Right ventricle myocardium superior (tissue), 1 donor: Measurements from ENCODE around the gene SYT15B. TPM values are rescaled to one million over a fixed set of nuclear protein-coding genes. Genes with fewer than 3 reads are reported as not detected.
"Not testable (repeated sequence)": the region's sequence is repeated elsewhere in the genome, so short reads cannot be mapped to it uniquely, and the experiment has no call there.

Source experiments
- ATAC-seq: fragments of 200-7000 bp; cut with Tn5 transposase; one replicate; pipeline ENCODE4 v1.9.1; 2020; ENCODE audit warnings: mild to moderate bottlenecking; ENCODE audit not compliant: poor library complexity
- DNase-seq: peaks from one replicate; pipeline ENCODE4 v3.0.0-alpha.2; 2020
- intact Hi-C: fragments of 100-400 bp; cut with DNase I; formaldehyde crosslinking; loops from one replicate; pipeline ENCODE4 v1.11.2; 2022
- long read RNA-seq: library from polyadenylated mRNA; unstranded; transcript quantifications from one replicate; pipeline ENCODE4 v2.0.0, GENCODE V29; 2021
- total RNA-seq: library from RNA; stranded (reverse); fragmentation: NEBNext Ultra II Directional; extraction: Animal tissue kit (Norgen Biotek cat#: 25700); gene quantifications from one replicate; pipeline ENCODE4 v1.2.1, GENCODE V29; 2021
- donor health status: DM: no; HTN: yes; CAD: no; lungs with severe emphysema.

Gene SYT15B
- 0.89 TPM for total RNA-seq
- long read RNA-seq, partial matches to known transcripts, result 0 of 4 reads
- long read RNA-seq, other reads (novel, unspliced or antisense), result 4 of 4 reads

- ATAC-seq, DNase-seq, intact Hi-C loops: not testable (repeated sequence)
Measured at GRCh38 chr10:47763554-47764175, at the start of gene SYT15B. Gene SYT15B (minus strand): TSS chr10:47763592. CDS start chr10:47762640, 952 bp downstream.

GRCh38 chr10:47779590-47779989 lies 16.2 kb upstream of the SYT15B start:
- DNase-seq, intact Hi-C loops, ATAC-seq: not testable (repeated sequence)

- DNase-seq, intact Hi-C loops: not testable (repeated sequence)
- peak; percentile 83 for ATAC-seq
Measured at GRCh38 chr10:47775361-47776231, 12.2 kb upstream of the SYT15B start.

DNA sequence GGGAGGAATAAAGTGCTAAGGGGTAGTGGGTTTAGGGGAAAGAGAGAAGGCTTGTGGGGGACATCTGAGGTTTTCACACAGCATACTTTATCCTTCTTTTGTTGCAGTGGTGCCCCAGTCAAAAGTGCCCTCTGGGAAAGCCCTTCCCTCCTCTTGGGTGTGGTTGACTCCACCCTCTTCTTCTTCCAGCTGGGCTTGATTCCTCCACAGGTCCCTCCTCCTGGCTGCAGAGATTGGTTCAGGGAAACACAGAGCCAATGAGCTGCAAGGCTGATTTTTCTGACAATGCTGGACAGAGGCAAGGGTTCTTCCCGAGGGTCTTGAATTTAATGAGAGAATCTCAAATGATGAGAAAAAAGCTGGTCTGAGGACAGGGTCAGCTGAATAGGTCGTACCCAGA lies 7.4 kb upstream of the SYT15B start:
- intact Hi-C loops, ATAC-seq, DNase-seq: not testable (repeated sequence)

GRCh38 chr10:47768578-47769115 lies 5.3 kb upstream of the SYT15B start:
- ATAC-seq, result peak; percentile 44
- DNase-seq, intact Hi-C loops: not testable (repeated sequence)

GRCh38 chr10:47768085-47768484 lies 4.7 kb upstream of the SYT15B start:
- DNase-seq, intact Hi-C loops, ATAC-seq: not testable (repeated sequence)

GRCh38 chr10:47767236-47767635 lies 3.8 kb upstream of the SYT15B start:
- intact Hi-C loops, DNase-seq, ATAC-seq: not testable (repeated sequence)

DNA sequence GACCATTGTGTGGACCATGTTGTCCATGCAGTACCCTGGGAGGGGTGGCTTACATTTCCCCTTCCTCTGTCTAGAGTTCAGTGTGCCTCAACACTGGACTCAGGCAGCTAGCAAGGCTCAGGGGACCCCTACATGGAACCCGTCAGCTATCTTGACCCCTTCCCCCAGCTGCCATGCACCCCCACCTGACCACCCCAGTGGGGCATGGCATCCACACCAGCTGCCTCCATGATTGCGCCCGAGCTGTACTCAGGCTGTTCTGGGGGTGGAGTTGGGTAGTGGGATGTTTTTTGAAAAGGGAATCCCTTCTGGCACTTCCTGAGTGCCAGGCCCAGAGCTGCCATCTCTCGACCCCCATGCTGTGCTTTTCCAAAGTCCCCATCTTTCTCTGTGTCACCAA lies 1.8 kb upstream of the SYT15B start:
- not testable (repeated sequence) for ATAC-seq, DNase-seq

DNA sequence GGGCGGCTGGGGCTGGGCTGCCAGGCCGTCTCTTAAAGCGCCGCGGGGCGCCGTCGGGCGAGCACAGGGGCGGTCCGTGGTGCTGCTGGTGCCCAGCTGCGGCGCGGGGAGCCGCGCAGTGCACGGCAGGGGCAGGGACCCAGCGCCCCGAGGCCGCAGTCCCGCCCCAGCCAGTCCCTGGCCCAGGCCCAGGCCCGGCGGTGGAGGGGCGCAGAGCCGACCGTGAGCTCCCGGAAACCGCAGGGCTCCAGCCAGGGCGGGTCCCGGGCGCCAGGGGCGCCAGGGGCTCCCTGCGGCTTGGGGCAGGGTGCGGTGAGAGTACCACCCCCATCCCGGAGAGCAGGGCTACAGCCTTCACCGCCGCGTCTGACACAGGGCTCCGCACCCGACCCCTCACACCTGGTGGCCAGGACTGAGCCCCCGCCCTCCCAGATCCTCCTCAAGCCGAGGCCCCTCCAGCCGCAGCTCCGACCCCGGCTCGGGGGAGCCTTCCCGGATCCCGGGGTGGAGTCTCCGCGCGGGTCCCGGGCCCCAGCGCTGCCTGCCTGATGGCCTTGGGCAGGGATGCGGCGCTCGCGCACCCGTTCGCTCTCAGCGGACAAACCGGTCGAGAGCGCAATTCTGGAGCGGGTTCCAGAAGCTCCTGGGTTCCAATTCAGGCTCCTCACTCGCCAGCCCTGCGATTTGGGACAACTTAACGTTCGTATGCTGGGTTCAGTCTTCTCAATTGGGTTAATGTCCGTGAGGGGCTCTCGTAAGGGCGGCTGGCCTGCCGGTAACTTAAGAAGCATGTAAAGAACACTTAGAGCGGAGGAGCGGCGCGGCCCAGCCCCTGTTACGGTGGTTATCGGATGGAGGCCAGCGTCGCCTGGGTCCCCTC lies 478 bp downstream of the SYT15B start:
- intact Hi-C loops, DNase-seq: not testable (repeated sequence)
- peak; percentile 28 for ATAC-seq

More for the DNA sequence above, 1.8 kb upstream of the SYT15B start:
- intact Hi-C loops, result not testable (repeated sequence)

GRCh38 chr10:47758855-47759254 lies 4.5 kb downstream of the SYT15B start:
- DNase-seq, intact Hi-C loops, ATAC-seq: not testable (repeated sequence)

DNA sequence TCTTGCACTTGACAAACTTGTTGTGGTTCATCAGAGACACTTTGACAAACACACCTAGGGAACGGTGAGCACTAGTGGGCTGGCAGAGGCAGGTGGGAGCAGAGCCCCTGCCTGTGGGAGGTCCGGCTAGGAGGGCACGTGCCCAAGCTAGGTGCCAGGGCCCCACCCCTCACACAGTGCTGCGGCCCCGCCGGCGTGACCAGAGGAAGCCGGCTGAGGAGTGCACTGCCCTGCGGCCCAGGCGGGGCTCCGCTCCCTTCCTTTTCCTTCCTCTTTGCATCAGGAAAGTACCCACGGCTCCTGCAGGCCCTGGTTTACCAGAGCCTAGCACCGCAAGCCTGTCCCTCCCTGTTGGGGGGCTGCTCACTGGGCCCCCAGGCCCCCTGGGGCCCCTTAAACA lies 7.2 kb downstream of the SYT15B start:
- peak; percentile 25 for ATAC-seq
- intact Hi-C loops, DNase-seq: not testable (repeated sequence)

DNA sequence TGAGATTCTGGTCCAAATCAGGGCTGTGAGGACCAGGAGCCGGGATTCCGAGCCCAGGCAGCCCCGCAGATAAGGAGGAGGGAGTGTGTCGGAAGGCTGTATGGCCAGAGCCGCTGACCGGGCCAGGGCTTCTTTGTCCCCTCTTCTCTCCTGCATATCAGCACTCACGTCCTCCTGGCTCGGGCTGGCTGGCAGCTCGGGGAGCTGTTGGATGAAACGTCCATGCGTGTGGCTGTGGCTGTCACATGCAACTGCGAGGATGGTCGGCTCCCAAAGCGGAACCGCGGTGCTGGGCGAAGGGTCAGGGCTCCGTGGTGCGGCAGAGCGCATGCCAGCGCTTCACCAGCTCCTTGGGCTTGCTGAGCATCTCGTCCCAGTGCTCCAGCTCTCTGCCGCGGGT lies 9.5 kb downstream of the SYT15B start:
- DNase-seq, intact Hi-C loops: not testable (repeated sequence)
- peak; percentile 82 for ATAC-seq

DNA sequence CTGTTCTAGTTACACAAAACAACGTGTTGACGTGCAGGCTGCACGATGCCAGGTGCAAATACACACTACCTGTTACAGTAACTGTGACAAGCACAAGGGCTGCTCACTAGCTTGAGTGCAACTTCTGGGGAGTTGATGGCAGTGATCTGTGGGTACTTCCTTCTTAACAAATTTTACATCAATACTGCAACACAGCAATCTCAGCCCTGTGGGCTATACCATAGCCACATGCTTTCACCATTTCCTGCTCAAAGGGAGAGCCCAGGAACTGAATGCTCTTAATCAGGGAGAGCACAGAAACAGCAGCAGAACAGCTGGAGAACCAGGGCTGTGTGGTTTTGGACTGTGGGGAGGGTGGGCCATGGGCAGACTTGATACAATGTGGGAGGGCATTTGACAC lies 10.2 kb downstream of the SYT15B start:
- ATAC-seq, intact Hi-C loops, DNase-seq: not testable (repeated sequence)

- ATAC-seq, intact Hi-C loops: not testable (repeated sequence)
Measured at GRCh38 chr10:47751821-47752220, 11.6 kb downstream of the SYT15B start.

DNA sequence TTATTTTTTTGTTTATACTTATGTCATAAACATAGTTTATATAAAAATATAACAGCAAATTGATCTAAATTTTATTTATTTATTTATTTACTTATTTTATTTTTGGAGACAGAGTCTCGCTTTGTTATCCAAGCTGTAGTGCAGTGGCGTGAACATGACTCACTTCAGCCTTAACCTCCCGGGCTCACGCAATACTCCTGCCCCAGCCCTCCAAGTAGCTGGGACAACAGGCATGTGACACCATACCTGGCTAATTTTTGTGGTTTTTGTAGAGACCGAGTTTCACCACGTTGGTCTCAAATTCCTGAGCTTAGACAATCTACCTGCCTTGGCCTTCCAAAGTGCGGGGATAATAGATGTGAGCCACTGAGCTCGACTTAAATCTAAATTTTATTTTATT lies 13.0 kb downstream of the SYT15B start:
- intact Hi-C loops, DNase-seq, ATAC-seq: not testable (repeated sequence)

More at GRCh38 chr10:47751821-47752220, 11.6 kb downstream of the SYT15B start:
- not testable (repeated sequence) for DNase-seq

DNA sequence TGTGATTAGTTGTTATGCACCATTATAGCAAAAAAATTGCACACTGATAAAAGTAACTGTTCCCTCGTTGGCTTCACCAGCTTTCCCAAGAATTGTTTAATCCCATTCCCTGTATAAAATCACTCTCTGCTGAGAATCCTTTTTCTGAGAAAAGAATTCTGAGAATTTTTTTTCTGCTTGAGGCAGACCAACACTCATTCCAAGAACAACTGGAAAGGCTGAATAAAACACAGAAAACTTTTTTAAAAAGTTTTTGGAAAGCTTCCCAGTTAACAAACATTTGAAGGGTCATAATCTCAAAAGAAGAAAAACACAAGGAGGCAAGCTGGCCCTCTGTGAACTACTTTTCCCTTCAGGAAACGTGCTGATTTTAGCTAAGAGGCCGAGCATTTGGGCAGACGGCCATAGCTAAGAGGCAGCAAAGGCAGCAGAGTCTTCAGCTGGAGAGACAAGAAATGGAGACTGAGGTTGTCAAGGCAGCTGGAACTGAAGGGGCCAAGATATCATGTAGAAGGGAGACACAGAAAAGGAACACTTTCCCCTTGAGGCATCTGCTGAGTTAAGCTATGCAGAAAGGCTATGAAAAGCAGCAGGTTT lies 16.5 kb downstream of the SYT15B start:
- intact Hi-C loops, DNase-seq: not testable (repeated sequence)
- peak; percentile 71 for ATAC-seq

DNA sequence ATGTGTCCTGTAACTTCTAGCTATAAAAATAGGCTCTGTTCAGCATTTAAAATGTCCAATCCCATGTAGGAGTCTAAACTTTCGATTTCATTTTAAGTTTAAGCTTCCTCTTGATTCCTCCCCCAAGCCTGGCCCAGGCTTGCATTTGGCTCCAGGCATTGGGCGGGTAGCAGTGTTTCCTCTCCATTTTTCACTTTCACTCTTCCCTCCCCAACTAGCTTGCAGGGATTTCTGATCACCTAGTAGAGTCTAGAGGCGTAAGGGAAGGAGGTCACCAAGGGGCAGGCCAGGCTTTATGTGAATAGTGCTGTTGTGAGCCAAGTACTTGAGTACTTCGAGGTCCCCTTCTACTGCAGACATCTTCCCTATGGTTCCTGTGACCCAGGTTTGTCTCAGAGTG lies 18.5 kb downstream of the SYT15B start:
- intact Hi-C loops, ATAC-seq: not testable (repeated sequence)
- peak; percentile 12 for DNase-seq
